Activated CD4-positive, alpha-beta memory T cell treated with anti-CD3 and anti-CD28 coated beads, Interleukin-2, amount 10 ng/mL, durations not matched to agents 7 days and 5 days (primary cell): ENCODE results near the gene SLC2A4RG. TPM values are rescaled to one million over a fixed set of nuclear protein-coding genes. Genes with fewer than 3 reads are reported as not detected.

Experiments used
- CTCF ChIA-PET: fragments of 350-600 bp; sonication (Branson Sonifier 250); formaldehyde crosslinking; loops from one replicate; lab custom pipeline; 2021; ENCODE audit warnings: antibody characterized with exemption, inconsistent platforms; lab: Charles Lee
- POLR2A ChIA-PET: fragments of 350-600 bp; sonication (Branson Sonifier 250); formaldehyde crosslinking; loops from one replicate; lab custom pipeline; 2021; ENCODE audit warnings: antibody characterized with exemption; lab: Charles Lee
- DNase-seq: peaks from one replicate; pipeline ENCODE4 v3.0.0-alpha.2; 2020
- H3K27ac Mint-ChIP-seq: one replicate; pipeline ENCODE4 v1.8.0; 2021; ENCODE audit warnings: mild to moderate bottlenecking, mixed read lengths
- H3K27me3 Mint-ChIP-seq: one replicate; pipeline ENCODE4 v1.8.0; 2021; ENCODE audit warnings: mixed read lengths
- H3K36me3 Mint-ChIP-seq: one replicate; pipeline ENCODE4 v1.8.0; 2021; ENCODE audit warnings: low read depth, mixed read lengths
- H3K4me1 Mint-ChIP-seq: one replicate; pipeline ENCODE4 v1.8.0; 2021; ENCODE audit warnings: mixed read lengths
- H3K4me3 Mint-ChIP-seq: one replicate; pipeline ENCODE4 v1.8.0; 2021; ENCODE audit warnings: mild to moderate bottlenecking, mixed read lengths
- H3K9me3 Mint-ChIP-seq: one replicate; pipeline ENCODE4 v1.8.0; 2021; ENCODE audit warnings: mixed read lengths
- total RNA-seq, 2 experiments: library from RNA; stranded (reverse); gene quantifications; one replicate each; pipeline ENCODE4 v1.2.3, GENCODE V29; 2021

The SLC2A4RG gene
- total RNA-seq, 2 experiments from 2014 or later = 88.3 to 90.4 TPM

DNA sequence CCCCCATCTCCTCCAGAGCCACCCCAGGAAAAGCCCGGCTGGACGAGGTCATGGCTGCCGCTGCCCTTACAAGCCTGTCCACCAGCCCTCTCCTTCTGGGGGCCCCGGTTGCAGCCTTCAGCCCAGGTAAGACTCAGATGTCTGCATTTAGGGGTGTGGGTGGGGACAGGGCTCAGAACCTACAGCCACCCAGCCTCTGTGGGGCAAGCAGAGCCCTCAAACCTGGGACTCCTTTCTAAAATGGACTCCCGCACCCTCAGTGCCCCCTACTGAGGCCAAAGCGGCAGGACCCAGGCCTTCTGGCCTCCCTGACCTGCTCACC is 1.7 kb downstream of the SLC2A4RG start:
- no peak overlapping the region for H3K27ac Mint-ChIP-seq
- H3K36me3 Mint-ChIP-seq = peaks cover 12% of the 10 kb centered on the region
- ChIA-PET CTCF (interaction anchor here (1.2 to 2.4 kb wide), 3 partner anchors 33 to 232 kb away, joined by 3 to 16 read pairs (median 4); partner anchors contain the start of genes ARFRP1, TPD52L2 and ZGPAT), POLR2A (interaction anchor here (0.5 to 2.8 kb wide), 8 partner anchors 9 to 220 kb away, joined by 3 to 30 read pairs (median 4); partner anchors contain the start of genes ARFRP1, GMEB2, PPDPF and ZGPAT)
- DNase-seq = no peak
- H3K27me3 Mint-ChIP-seq = no peaks in the 10 kb centered on the region
- no peaks in the 10 kb centered on the region for H3K9me3 Mint-ChIP-seq
- peak overlapping the region; percentile 50 for H3K4me3 Mint-ChIP-seq
- peaks cover 6% of the 10 kb centered on the region for H3K4me1 Mint-ChIP-seq

DNA sequence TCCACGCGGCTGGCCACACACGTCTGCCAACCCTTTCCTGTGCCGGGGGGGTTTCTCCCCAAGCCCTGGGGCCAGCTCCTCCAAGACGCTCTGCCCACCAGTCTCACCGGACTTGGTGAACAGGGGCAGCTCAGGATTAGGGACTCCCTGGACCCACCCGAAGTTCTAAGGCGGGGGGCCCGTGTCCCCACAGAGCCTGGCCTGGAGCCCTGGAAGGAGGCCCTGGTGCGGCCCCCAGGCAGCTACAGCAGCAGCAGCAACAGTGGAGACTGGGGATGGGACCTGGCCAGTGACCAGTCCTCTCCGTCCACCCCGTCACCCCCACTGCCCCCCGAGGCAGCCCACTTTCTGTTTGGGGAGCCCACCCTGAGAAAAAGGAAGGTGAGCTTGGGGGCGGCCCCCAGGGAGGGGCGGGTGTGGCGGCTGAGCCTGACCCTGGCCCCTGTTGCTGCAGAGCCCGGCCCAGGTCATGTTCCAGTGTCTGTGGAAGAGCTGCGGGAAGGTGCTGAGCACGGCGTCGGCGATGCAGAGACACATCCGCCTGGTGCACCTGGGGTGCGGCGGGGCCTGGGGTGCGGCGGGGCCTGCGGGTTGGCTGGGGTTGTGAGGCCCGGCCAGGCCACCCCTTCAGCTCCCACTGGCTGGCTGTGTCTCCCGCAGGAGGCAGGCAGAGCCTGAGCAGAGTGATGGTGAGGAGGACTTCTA is 2.3 kb downstream of the SLC2A4RG start:
- Mint-ChIP-seq H3K27me3 (no peaks in the 10 kb centered on the region), H3K9me3 (no peaks in the 10 kb centered on the region), H3K36me3 (peaks cover 7% of the 10 kb centered on the region), H3K4me3 (peak overlapping the region; percentile 17), H3K4me1 (peaks cover 2% of the 10 kb centered on the region), H3K27ac (no peak overlapping the region)
- ChIA-PET POLR2A (interaction anchor here (0.5 to 2.8 kb wide), 7 partner anchors 9 to 221 kb away, joined by 3 to 30 read pairs (median 4); partner anchors contain the start of genes ARFRP1, GMEB2, PPDPF and ZGPAT), CTCF (interaction anchor here (2.4 kb wide), 1 partner anchor 34 kb away, joined by 16 read pairs; the partner anchor contains the start of genes ARFRP1 and ZGPAT)
- no peak for DNase-seq

DNA sequence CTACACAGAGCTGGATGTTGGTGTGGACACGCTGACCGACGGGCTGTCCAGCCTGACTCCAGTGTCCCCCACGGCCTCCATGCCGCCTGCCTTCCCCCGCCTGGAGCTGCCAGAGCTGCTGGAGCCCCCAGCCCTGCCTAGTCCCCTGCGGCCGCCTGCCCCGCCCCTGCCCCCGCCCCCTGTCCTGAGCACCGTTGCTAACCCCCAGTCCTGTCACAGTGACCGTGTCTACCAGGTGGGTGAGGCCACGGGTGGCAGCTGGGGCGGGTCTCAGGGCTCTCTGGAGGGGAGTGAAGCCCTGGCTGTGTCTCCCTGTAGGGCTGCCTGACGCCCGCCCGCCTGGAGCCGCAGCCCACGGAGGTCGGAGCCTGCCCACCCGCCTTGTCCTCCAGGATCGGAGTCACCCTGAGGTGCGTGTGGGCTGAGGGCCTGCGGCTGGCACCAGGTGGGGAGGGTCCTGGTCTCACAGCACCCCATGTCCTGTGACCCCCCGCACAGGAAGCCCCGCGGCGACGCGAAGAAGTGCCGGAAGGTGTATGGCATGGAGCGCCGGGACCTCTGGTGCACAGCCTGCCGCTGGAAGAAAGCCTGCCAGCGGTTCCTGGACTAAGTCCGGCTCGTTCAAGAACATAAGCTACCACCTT is 2.9 kb downstream of the SLC2A4RG start:
- H3K36me3 Mint-ChIP-seq = peaks cover 7% of the 10 kb centered on the region
- CTCF ChIA-PET = interaction anchor here (2.4 kb wide), 1 partner anchor 35 kb away, joined by 16 read pairs; the partner anchor contains the start of genes ARFRP1 and ZGPAT
- no peak overlapping the region for H3K27ac Mint-ChIP-seq
- H3K9me3 Mint-ChIP-seq = no peaks in the 10 kb centered on the region
- no peak overlapping the region for H3K4me3 Mint-ChIP-seq
- no peak for DNase-seq
- POLR2A ChIA-PET = interaction anchor here (1.0 to 2.8 kb wide), 4 partner anchors 8 to 87 kb away, joined by 3 to 30 read pairs (median 12); partner anchors contain the start of genes ARFRP1 and ZGPAT
- H3K27me3 Mint-ChIP-seq = no peaks in the 10 kb centered on the region
- H3K4me1 Mint-ChIP-seq = no peaks in the 10 kb centered on the region

GRCh38 chr20:63743210-63743970 is 3.8 kb downstream of the SLC2A4RG start:
- Mint-ChIP-seq H3K4me3 (no peak overlapping the region), H3K27ac (no peak overlapping the region), H3K36me3 (peaks cover 7% of the 10 kb centered on the region), H3K4me1 (no peaks in the 10 kb centered on the region), H3K9me3 (no peaks in the 10 kb centered on the region), H3K27me3 (no peaks in the 10 kb centered on the region)
- CTCF ChIA-PET = no interaction called here
- POLR2A ChIA-PET = interaction anchor here (1.0 kb wide), 1 partner anchor 8 kb away, joined by 4 read pairs; no protein-coding TSS in a partner anchor
- DNase-seq = no peak

- Mint-ChIP-seq H3K27ac (no peak overlapping the region), H3K27me3 (no peaks in the 10 kb centered on the region), H3K4me3 (no peak overlapping the region), H3K9me3 (no peaks in the 10 kb centered on the region), H3K4me1 (no peaks in the 10 kb centered on the region), H3K36me3 (peaks cover 7% of the 10 kb centered on the region)
- DNase-seq = no peak
- POLR2A ChIA-PET = interaction anchor here (1.0 kb wide), 1 partner anchor 36 kb away, joined by 3 read pairs; the partner anchor contains the start of genes ARFRP1 and ZGPAT
- CTCF ChIA-PET = interaction anchor here (1.4 kb wide), 1 partner anchor 36 kb away, joined by 3 read pairs; the partner anchor contains the start of genes ARFRP1 and ZGPAT
Observed at GRCh38 chr20:63744158-63744557, 4.6 kb downstream of the SLC2A4RG start.

DNA sequence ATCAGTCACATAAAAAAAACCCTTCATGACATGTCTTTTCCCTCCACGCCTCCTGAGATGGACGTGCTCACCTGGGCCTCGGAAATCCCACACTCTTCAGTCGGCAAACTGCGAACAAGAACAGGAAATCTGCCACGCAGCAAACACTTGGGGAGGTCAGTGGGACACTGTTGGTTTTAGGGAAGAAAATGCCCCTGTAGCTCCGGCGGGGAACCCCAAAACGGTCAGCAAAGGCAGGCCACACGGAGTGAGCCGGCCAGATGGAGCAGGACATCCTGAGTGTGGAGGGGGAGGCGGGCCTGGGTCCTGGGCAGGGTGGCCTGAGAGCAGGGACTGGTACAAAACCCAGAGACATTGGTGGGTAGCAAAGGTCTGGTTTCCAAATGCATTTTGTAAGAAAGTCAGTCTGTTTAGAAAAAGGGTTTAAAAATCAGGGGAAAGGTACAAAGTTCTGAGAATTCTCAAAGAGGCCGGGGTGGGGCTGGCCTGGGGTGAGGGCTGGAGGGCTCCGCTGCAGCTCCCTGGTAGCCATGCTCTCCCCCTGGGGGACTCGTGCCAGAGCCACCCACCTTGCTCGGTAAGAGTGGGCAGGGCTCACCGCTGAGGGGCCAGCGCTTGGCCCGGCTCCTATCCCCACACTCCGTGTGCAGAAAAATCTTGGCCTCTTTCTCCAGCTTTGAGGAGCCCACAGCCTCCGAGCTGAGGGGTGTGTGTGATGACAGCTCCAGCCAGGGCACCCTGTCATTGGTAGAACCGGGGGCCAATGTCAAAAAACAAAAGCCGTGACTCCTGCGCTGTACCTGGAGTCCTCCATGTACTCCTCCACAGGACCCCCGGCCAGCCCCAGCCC is 5.2 kb downstream of the SLC2A4RG start:
- DNase-seq = no peak
- no peaks in the 10 kb centered on the region for H3K9me3 Mint-ChIP-seq
- H3K27me3 Mint-ChIP-seq = no peaks in the 10 kb centered on the region
- ChIA-PET CTCF (interaction anchor here (1.4 kb wide), 1 partner anchor 37 kb away, joined by 3 read pairs; the partner anchor contains the start of genes ARFRP1 and ZGPAT), POLR2A (interaction anchor here (1.0 kb wide), 2 partner anchors 8 to 36 kb away, joined by 3 to 5 read pairs; partner anchors contain the start of genes ARFRP1, LIME1 and ZGPAT)
- peaks cover 7% of the 10 kb centered on the region for H3K36me3 Mint-ChIP-seq
- H3K4me1 Mint-ChIP-seq = peaks cover 3% of the 10 kb centered on the region
- H3K4me3 Mint-ChIP-seq = no peak overlapping the region
- H3K27ac Mint-ChIP-seq = no peak overlapping the region

DNA sequence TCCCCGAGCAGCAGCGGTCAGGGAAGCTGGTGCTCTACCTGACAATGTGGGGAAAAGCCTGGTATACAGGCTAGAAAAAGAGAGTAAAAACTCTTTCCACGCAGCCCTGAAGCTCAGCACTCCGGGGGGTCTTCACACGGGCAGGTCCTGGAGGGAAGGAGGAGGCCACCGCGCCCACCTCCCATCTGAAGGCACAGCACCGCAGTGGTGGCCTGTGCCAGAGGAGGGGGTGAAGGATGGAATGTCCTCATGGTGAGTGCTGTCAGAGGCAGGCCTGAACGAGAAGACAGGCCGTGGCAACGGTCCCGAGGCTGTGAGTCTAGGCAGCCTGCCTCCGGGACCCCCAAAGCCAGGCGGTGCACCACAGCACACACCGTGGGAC is 5.8 kb downstream of the SLC2A4RG start:
- ChIA-PET CTCF (interaction anchor here (1.4 kb wide), 1 partner anchor 38 kb away, joined by 3 read pairs; the partner anchor contains the start of genes ARFRP1 and ZGPAT), POLR2A (interaction anchor here (1.0 kb wide), 1 partner anchor 9 kb away, joined by 5 read pairs; the partner anchor contains the start of gene LIME1)
- Mint-ChIP-seq H3K4me3 (no peak overlapping the region), H3K36me3 (peaks cover 7% of the 10 kb centered on the region), H3K27me3 (no peaks in the 10 kb centered on the region), H3K4me1 (peaks cover 4% of the 10 kb centered on the region), H3K9me3 (no peaks in the 10 kb centered on the region), H3K27ac (no peak overlapping the region)
- no peak for DNase-seq

DNA sequence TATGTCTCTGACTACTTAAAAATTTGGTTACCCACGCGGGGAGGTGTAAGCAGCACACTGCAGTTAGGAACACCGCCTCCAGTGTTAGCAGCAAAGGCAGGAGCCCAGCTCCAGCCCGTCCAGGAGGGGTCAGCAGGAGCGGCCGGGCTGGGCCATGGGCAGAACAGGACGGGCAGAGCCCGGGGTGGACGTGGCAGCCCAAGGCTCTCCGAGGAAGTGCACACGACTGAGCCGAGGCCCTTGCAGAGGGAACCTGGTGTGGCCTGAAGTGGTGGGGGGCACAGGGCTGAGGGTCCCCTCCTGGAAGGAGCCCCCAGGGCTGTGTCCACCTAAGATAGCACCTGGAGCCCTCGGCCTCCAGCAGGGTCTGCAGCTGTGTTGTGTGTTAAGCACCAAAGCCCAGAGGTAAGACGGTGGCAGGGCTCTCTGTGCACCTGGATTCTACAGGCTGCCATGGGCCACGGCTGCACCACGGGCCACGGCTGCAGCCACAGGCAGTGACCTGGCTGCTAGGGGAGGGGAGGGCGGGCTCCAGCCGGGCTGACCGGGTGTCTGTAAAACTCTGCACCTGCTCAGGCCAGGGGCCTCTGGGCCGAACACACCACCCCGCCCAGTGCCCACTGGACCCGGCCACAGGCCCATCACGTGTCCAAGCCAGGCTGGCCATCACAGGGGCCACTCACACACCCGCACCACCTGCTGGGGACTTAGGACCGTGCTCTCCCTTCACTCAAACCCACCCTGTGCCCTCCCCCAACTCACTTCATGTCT is 6.6 kb downstream of the SLC2A4RG start:
- no peak for DNase-seq
- no peak overlapping the region for H3K4me3 Mint-ChIP-seq
- H3K36me3 Mint-ChIP-seq = peaks cover 7% of the 10 kb centered on the region
- ChIA-PET CTCF (no interaction called here), POLR2A (interaction anchor here (1.0 kb wide), 1 partner anchor 10 kb away, joined by 5 read pairs; the partner anchor contains the start of gene LIME1)
- no peaks in the 10 kb centered on the region for H3K27me3 Mint-ChIP-seq
- no peaks in the 10 kb centered on the region for H3K9me3 Mint-ChIP-seq
- peaks cover 11% of the 10 kb centered on the region for H3K4me1 Mint-ChIP-seq
- no peak overlapping the region for H3K27ac Mint-ChIP-seq

DNA sequence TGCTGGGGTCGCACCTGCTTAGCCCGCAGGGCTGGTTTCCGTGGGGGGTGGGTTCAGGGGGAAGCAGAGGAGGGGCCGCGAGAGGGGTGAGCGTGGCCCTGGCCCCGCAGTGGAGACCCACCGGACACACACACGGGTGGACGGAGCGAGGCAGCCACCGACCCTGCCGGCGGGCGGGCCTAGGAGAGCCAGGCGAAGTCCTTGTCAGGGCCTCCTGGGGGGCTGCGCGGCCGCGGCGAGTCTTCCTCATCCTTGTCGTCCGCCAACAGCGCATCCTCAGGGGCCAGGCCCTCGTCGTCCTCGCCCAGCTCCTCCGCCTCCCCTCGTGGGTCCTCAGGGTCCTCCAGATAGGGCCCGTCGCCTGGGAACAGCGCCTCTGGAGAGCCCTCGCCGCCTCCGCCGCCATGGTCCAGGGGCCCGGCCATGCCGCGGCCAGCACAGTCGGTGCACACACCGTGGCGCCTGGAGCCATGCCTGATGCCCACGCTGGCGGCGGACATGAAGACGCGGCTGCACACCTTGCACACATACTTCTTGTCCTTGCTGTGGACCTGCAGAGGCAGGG is 7.3 kb downstream of the SLC2A4RG start:
- peaks cover 15% of the 10 kb centered on the region for H3K4me1 Mint-ChIP-seq
- CTCF ChIA-PET = no interaction called here

DNA sequence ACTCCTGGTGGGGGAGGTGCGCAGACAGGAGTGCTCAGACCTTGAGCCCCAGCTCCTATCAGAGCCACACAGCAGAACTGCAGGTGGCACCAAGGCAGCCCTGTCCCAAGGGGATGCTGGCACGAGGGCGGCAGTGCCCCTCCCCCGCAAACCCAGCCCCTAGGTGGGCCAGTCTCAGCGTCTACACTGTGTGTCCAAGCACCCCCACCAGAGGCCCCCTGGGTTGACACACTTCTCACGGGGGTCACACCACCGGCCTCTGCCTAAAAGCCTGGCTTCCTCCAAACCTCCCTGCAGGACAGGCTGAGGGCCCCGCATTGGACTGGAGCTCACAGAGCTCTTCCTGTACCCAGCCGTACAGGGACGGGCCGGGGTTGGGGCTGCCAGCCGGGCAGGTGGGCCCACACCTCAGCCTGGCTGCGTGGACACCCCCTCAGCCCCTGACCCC is 8.1 kb downstream of the SLC2A4RG start:
- Mint-ChIP-seq H3K9me3 (no peaks in the 10 kb centered on the region), H3K27ac (no peak overlapping the region), H3K4me3 (no peak overlapping the region), H3K4me1 (peaks cover 18% of the 10 kb centered on the region), H3K36me3 (peaks cover 4% of the 10 kb centered on the region), H3K27me3 (no peaks in the 10 kb centered on the region)
- POLR2A ChIA-PET = no interaction called here
- DNase-seq = no peak
- CTCF ChIA-PET = no interaction called here

More for the DNA sequence above, 7.3 kb downstream of the SLC2A4RG start:
- H3K27ac Mint-ChIP-seq = no peak overlapping the region
- POLR2A ChIA-PET = no interaction called here
- no peak overlapping the region for H3K4me3 Mint-ChIP-seq
- H3K36me3 Mint-ChIP-seq = peaks cover 4% of the 10 kb centered on the region
- no peaks in the 10 kb centered on the region for H3K27me3 Mint-ChIP-seq
- H3K9me3 Mint-ChIP-seq = no peaks in the 10 kb centered on the region
- DNase-seq = no peak
